K562 (cell line): ENCODE measurements around the gene ZAP70. TPM values are rescaled to one million over a fixed set of nuclear protein-coding genes. Genes with fewer than 3 reads are reported as not detected.

Experiments
- ATAC-seq: fragments of 200-7000 bp; cut with Tn5 transposase; 3 replicates; pipeline ENCODE4 v1.9.1; 2020; ENCODE audit warnings: moderate library complexity
- BruUV-seq: library from RNA; stranded (reverse); fragments of 400-500 nt; replicated peaks from 2 replicates; lab custom pipeline; 2021; lab: Mats Ljungman, UMichigan
- CTCF ChIA-PET: fragments of 300-600 bp; formaldehyde crosslinking; extraction: SDS; loops from one replicate; lab custom pipeline; 2021; ENCODE audit warnings: low intra/inter-chr PET ratio; lab: Yijun Ruan, JAX
- POLR2A ChIA-PET: fragments of 300-600, 350-650 bp; sonication (Branson Sonifier 250); formaldehyde crosslinking; extraction: SDS; loops from one replicate; lab custom pipeline; 2021; ENCODE audit warnings: antibody characterized with exemption, inconsistent platforms; lab: Yijun Ruan, JAX
- DNase-seq, 4 experiments: peaks; one replicate each; pipeline versions ENCODE4 v3.0.0 to v3.0.0-alpha.2; 2011 to 2018; ENCODE audit warnings: low spot score in 3 of 4, mixed read lengths in 3 of 4; ENCODE audit errors: extremely low read depth in 1 of 4
- FAIRE-seq: peaks from 2 replicates; lab custom pipeline; 2011; peaks lifted over from hg19 to GRCh38; lab: Jason Lieb, UNC
- H2AFZ ChIP-seq: 2 replicates; pipeline ENCODE4 v1.6.0; 2011; ENCODE audit warnings: low read depth, low read length, control low read depth, inconsistent platforms
- H3K27ac ChIP-seq: fragments of 200-600 bp; 3 replicates; pipeline ENCODE4 v1.8.0; 2011; ENCODE audit warnings: low read depth, mild to moderate bottlenecking, control low read depth, inconsistent platforms, low read length, moderate library complexity, mixed read lengths; ENCODE audit errors: extremely low read depth
- H3K27me3 ChIP-seq, 2 experiments: fragments of 300-600 bp in 1 of 2; 2 replicates in 1 of 2; 3 replicates in 1 of 2; pipeline versions ENCODE4 v1.6.0 to v1.8.0; 2011; ENCODE audit warnings: inconsistent platforms in 2 of 2, low read length in 2 of 2, mild to moderate bottlenecking in 1 of 2, mixed read lengths in 1 of 2, moderate library complexity in 1 of 2; ENCODE audit not compliant: control insufficient read depth in 2 of 2, insufficient read depth in 2 of 2
- H3K36me3 ChIP-seq: fragments of 300-600 bp; 3 replicates; pipeline ENCODE4 v1.8.0; 2011; ENCODE audit warnings: mild to moderate bottlenecking, low read length, inconsistent platforms; ENCODE audit not compliant: control insufficient read depth, insufficient read depth
- H3K4me1 ChIP-seq, 2 experiments: fragments of 200-600 bp in 1 of 2; replicated peaks in 1 of 2; 2 replicates in 1 of 2; 3 replicates in 1 of 2; pipeline versions ENCODE4 v1.5.1 to v1.8.0; 2011; ENCODE audit warnings: inconsistent platforms in 2 of 2, low read length in 2 of 2, mild to moderate bottlenecking in 1 of 2, mixed read lengths in 1 of 2, moderate library complexity in 1 of 2; ENCODE audit not compliant: control insufficient read depth in 2 of 2, insufficient read depth in 2 of 2
- H3K4me2 ChIP-seq: 2 replicates; pipeline ENCODE4 v1.6.1; 2011; ENCODE audit warnings: low read length, control low read depth, inconsistent platforms, mixed read lengths; ENCODE audit not compliant: insufficient read depth
- H3K4me3 ChIP-seq: fragments of 200-600 bp; sonication (generic), shearing (Covaris generic); 2 replicates; pipeline ENCODE4 v1.5.1; 2016; ENCODE audit warnings: control low read depth, inconsistent platforms
- H3K79me2 ChIP-seq: fragments of 200-600 bp; 3 replicates; pipeline ENCODE4 v1.8.0; 2011; ENCODE audit warnings: low read length, inconsistent platforms; ENCODE audit not compliant: control insufficient read depth, insufficient read depth
- H3K9ac ChIP-seq, 2 experiments: 2 replicates each; pipeline versions ENCODE4 v1.6.0 to v1.6.1; 2011; ENCODE audit warnings: low read depth in 2 of 2, low read length in 2 of 2, control low read depth in 1 of 2, inconsistent platforms in 1 of 2, mild to moderate bottlenecking in 1 of 2, mixed read lengths in 1 of 2; ENCODE audit not compliant: insufficient read depth in 1 of 2
- H3K9me1 ChIP-seq: one replicate; pipeline ENCODE4 v1.6.0; 2011; ENCODE audit warnings: inconsistent platforms, mild to moderate bottlenecking, low read length, moderate library complexity; ENCODE audit not compliant: control insufficient read depth, insufficient read depth
- H3K9me3 ChIP-seq: replicated peaks from 2 replicates; pipeline ENCODE4 v1.5.1; 2011; ENCODE audit warnings: low read depth, low read length, inconsistent platforms; ENCODE audit not compliant: control insufficient read depth, insufficient read depth
- H4K20me1 ChIP-seq: replicated peaks from 2 replicates; pipeline ENCODE4 v1.6.1; 2011; ENCODE audit warnings: low read length, inconsistent platforms, mixed read lengths; ENCODE audit not compliant: control insufficient read depth, insufficient read depth
- MED1 ChIP-seq: sonication (generic); formaldehyde crosslinking; IDR thresholded peaks from 2 replicates; pipeline ENCODE4 v1.8.1; 2023; ENCODE audit warnings: missing genetic modification reagents, borderline replicate concordance
- MYBL2 ChIP-seq, 2 experiments: fragments of 450-650 bp in 1 of 2; sonication (generic) in 1 of 2; formaldehyde crosslinking in 1 of 2; IDR thresholded peaks; 2 replicates each; pipeline versions ENCODE4 v1.6.1 to v1.8.1; 2017 to 2022; ENCODE audit warnings: borderline replicate concordance in 1 of 2, inconsistent platforms in 1 of 2, low read depth in 1 of 2, mild to moderate bottlenecking in 1 of 2, missing genetic modification reagents in 1 of 2, moderate library complexity in 1 of 2
- SMARCC2 ChIP-seq: fragments of 450-650 bp; IDR thresholded peaks from 2 replicates; pipeline ENCODE4 v1.6.1; 2017; ENCODE audit warnings: antibody characterized with exemption, moderate library complexity, mild to moderate bottlenecking, low read depth
- ZNF311 ChIP-seq: fragments of 250-450 bp; sonication (Bioruptor Pico); IDR thresholded peaks from 2 replicates; pipeline ENCODE4 v1.4.0; 2020; ENCODE audit warnings: mild to moderate bottlenecking, moderate library complexity
- WGBS: fragments of 100-300 bp; shearing (Covaris generic); methylation state at CpG from one replicate; pipeline ENCODE4 v1.1.6; 2016; ENCODE audit warnings: low coverage, mixed read lengths; ENCODE audit not compliant: insufficient coverage; ENCODE audit errors: missing lambda C conversion rate; 5-methylcytosine and 5-hydroxymethylcytosine counted together
- in situ Hi-C: fragments of 300-500 bp; cut with MboI; formaldehyde crosslinking; loops from 4 replicates; pipeline ENCODE4 v1.15.0; 2018; ENCODE audit warnings: inconsistent platforms, mixed read lengths
- intact Hi-C: fragments of 100-400 bp; cut with micrococcal nuclease; formaldehyde crosslinking; loops from 2 replicates; pipeline ENCODE4 v1.14.2; 2022
- polyA plus RNA-seq, 8 experiments: library from polyadenylated mRNA; depleted of rRNA in 4 of 8; stranded (reverse) in 5 of 8; unstranded in 3 of 8; fragments of >200 nt; fragmentation: Nextera tagmentation in 2 of 8; fragmentation: Illumina TruSeq in 1 of 8; extraction: Ambion mirVana in 2 of 8; extraction: Trizol in 1 of 8; gene quantifications; 2 replicates each; pipeline versions ENCODE4 v1.2.1 to v1.2.3, GENCODE V29; 2011 to 2014; ENCODE audit warnings: inconsistent platforms in 1 of 8, missing spikeins in 1 of 8
- total RNA-seq, 7 experiments: library from RNA; depleted of rRNA in 6 of 7; stranded (reverse); fragments of >200 nt in 6 of 7; fragmentation: Illumina TruSeq in 2 of 7; extraction: Trizol in 2 of 7; gene quantifications; 2 replicates each; pipeline versions ENCODE4 v1.2.1 to v1.2.3, GENCODE V29; 2011 to 2021; ENCODE audit warnings: low replicate concordance in 1 of 7
- TF ChIP-seq, protein P1 (sequence below): fragments of 450-650 bp; IDR thresholded peaks from 2 replicates; pipeline ENCODE4 v1.6.1; 2016; ENCODE audit warnings: missing biosample characterization, missing genetic modification characterization

The ZAP70 gene
- total and polyA plus RNA-seq, 9 of the 15 experiments (the other 6 are each of a cell fraction or from before 2014, with no cell fraction given): 0.06 to 0.80 (median 0.21) TPM; not detected in 1

- ATAC-seq: no peak
- DNase-seq: no peak
- CTCF ChIA-PET: no interaction called here
- Histone ChIP-seq H3K4me1 (peaks cover 10 to 36% of the 10 kb centered on the region in 2 experiments; a peak in 4 of 5 replicates), H3K79me2 (no peaks in the 10 kb centered on the region), H2AFZ (no peak overlapping the region), H4K20me1 (no peaks in the 10 kb centered on the region), H3K9me1 (no peaks in the 10 kb centered on the region), H3K27ac (no peak overlapping the region), H3K9ac (no peak overlapping the region), H3K9me3 (no peaks in the 10 kb centered on the region), H3K27me3 (peaks cover 11 to 57% of the 10 kb centered on the region in 2 experiments; a peak in 3 of 5 replicates), H3K4me2 (no peak overlapping the region), H3K4me3 (no peak overlapping the region), H3K36me3 (no peaks in the 10 kb centered on the region)
- TF ChIP-seq SMARCC2 (no peak), MED1 (CRISPR knock-in tag) (no peak), ZNF311 (CRISPR knock-in tag) (no peak), MYBL2 (IDR thresholded peaks at IDR 0.05; ENCODE audit: low read depth) (no peak), MYBL2 (CRISPR knock-in tag; IDR thresholded peaks at IDR 0.05; ENCODE audit: borderline replicate concordance) (no peak)
- TF ChIP-seq, protein P1, sequence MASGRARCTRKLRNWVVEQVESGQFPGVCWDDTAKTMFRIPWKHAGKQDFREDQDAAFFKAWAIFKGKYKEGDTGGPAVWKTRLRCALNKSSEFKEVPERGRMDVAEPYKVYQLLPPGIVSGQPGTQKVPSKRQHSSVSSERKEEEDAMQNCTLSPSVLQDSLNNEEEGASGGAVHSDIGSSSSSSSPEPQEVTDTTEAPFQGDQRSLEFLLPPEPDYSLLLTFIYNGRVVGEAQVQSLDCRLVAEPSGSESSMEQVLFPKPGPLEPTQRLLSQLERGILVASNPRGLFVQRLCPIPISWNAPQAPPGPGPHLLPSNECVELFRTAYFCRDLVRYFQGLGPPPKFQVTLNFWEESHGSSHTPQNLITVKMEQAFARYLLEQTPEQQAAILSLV (tag): no peak
- intact Hi-C loops: no loop called here
- FAIRE-seq: no peak
- POLR2A ChIA-PET: no interaction called here
- 5% methylated on average over 9 of the region's 9 CpGs for WGBS
- in situ Hi-C loops: no loop called here
- BruUV-seq: no TSS peak
Observed at GRCh38 chr2:97738179-97739019, 25.0 kb downstream of the ZAP70 start.
